Measurements from ENCODE around the gene NUDCD3. TPM values are rescaled to one million over a fixed set of nuclear protein-coding genes. Genes with fewer than 3 reads are reported as not detected.
"Not testable (repeated sequence)": the region's sequence is repeated elsewhere in the genome, so short reads cannot be mapped to it uniquely, and the experiment has no call there.

NUDCD3 gene
- total RNA-seq, 1 donor = 22.6 TPM

DNA sequence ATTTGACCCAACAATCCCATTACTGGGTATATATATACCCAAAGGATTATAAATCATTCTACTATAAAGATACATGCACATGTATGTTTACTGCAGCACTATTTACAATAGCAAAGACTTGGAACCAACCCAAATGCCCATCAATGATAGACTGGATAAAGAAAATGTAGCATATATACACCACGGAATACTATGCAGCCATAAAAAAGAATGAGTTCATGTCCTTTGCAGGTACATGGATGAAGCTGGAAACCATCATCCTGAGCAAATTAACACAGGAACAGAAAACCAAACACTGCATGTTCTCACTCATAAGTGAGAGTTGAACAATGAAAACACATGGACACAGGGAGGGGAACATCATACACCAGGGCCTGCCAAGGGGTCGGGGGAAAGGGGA lies 65.7 kb downstream of the NUDCD3 start:
- H3K9me3 ChIP-seq (ENCODE audit: low read depth, low read length); H3K27me3 ChIP-seq (ENCODE audit: insufficient read depth, low read length); H3K4me3 ChIP-seq (ENCODE audit: low read length); H3K4me1 ChIP-seq (ENCODE audit: insufficient read depth, low read length): not testable (repeated sequence)

DNA sequence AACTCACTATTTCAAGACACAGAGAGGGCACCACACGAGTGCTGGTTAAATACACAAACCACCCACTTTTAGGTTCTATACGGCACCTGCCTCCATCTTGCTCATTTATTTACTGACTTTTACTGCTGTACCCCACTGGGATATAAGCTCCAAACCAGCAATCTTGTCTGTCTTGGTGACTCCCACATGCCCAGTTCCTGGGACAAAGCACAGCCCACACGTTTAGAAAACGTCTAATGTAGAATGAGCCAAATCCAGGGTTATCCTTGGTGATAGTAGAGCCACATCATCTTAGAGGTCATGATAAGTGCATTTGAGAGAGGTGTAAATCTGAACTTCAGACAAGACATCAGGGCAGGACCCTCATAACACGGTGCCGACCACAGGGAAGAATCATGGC lies 73.5 kb downstream of the NUDCD3 start:
- no peak overlapping the region for H3K4me3 ChIP-seq (ENCODE audit: low read length)
- H3K4me1 ChIP-seq (ENCODE audit: insufficient read depth, low read length) = no peaks in the 10 kb centered on the region
- H3K9me3 ChIP-seq (ENCODE audit: low read depth, low read length) = no peaks in the 10 kb centered on the region
- H3K27me3 ChIP-seq (ENCODE audit: insufficient read depth, low read length) = no peaks in the 10 kb centered on the region

DNA sequence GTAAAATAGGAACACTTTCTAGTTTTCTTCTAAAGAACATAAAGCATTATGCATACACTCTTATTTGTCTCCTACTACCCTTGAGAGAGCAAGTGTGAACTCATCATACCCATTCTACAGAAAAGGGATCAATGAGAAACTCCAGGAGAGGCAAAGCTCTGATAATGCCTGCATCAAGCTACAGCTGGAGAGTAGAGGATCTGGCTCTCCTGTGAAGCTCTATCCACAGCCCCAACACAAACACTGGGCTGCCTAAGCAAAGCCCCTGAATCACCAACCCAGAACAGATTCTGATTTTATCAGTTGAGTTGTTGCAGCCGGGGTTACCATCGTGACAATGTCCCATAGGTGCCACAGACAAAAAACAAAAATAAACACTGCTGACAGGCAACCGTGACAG lies 74.9 kb downstream of the NUDCD3 start:
- Histone ChIP-seq H3K9me3 (ENCODE audit: low read depth, low read length) (peaks cover 5% of the 10 kb centered on the region), H3K27me3 (ENCODE audit: insufficient read depth, low read length) (no peaks in the 10 kb centered on the region), H3K4me1 (ENCODE audit: insufficient read depth, low read length) (no peaks in the 10 kb centered on the region), H3K4me3 (ENCODE audit: low read length) (no peak overlapping the region)

DNA sequence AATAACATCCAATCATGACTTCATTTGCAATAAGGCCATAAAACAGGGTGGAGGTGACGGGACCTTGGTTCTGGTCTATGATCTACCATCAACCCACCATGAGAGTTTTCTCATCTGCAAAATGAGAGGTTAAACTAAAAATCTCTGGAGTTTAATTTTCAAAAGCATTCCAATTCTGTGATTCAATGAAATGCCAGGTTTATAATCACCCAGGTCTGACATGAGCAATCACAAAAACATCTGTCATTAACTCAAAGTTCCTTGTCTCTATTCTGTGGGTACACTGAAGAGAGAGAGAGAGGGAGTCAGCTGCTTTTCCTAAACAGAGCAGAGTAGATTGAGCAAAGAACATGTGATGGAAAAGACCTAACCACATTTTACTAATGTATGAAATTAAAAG lies 75.4 kb downstream of the NUDCD3 start:
- no peaks in the 10 kb centered on the region for H3K27me3 ChIP-seq (ENCODE audit: insufficient read depth, low read length)

DNA sequence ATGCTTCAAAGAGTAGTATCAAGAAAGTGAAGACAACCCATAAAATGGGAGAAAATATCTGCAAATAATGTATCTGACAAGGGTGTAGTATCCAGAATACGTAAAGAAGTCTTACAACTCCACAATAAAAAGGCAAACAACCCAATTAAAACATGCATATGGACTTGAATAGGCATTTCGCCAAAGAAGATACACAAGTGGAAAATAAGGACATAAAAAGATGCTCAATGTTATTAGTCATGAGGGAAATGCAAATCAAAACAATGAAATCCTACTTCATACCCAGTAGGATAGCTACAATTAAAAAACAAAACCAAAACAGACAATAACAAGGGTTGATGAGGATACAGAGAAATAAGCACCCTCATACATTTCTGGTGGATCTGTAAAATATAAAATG lies 79.2 kb downstream of the NUDCD3 start:
- Histone ChIP-seq H3K4me1 (ENCODE audit: insufficient read depth, low read length) (no peaks in the 10 kb centered on the region), H3K4me3 (ENCODE audit: low read length) (no peak overlapping the region), H3K27me3 (ENCODE audit: insufficient read depth, low read length) (no peaks in the 10 kb centered on the region), H3K9me3 (ENCODE audit: low read depth, low read length) (peaks cover 5% of the 10 kb centered on the region)

More for the DNA sequence above, 75.4 kb downstream of the NUDCD3 start:
- no peak overlapping the region for H3K4me3 ChIP-seq (ENCODE audit: low read length)
- peaks cover 5% of the 10 kb centered on the region for H3K9me3 ChIP-seq (ENCODE audit: low read depth, low read length)
- H3K4me1 ChIP-seq (ENCODE audit: insufficient read depth, low read length) = no peaks in the 10 kb centered on the region

DNA sequence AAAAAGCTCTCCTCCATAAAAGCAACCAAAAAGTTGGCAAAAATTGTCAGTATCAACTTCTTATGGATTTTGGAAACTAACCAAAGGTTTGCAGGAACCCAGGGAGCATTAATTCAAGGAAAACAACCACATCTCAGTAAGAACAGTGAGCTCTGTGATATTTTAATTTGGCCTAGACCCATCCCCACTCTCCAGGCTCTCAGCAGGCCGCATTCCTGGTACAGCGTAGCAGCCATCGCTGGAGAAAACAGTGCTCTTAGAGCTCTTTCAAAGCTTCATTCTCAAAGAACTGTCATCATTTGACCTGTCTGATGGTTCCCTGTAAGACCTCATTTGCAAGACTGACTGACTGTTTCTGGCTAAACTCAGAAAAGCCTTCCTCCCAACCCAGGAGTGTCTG lies 81.9 kb downstream of the NUDCD3 start:
- Histone ChIP-seq H3K4me3 (ENCODE audit: low read length) (no peak overlapping the region), H3K27me3 (ENCODE audit: insufficient read depth, low read length) (no peaks in the 10 kb centered on the region), H3K9me3 (ENCODE audit: low read depth, low read length) (peaks cover 5% of the 10 kb centered on the region), H3K4me1 (ENCODE audit: insufficient read depth, low read length) (no peaks in the 10 kb centered on the region)

DNA sequence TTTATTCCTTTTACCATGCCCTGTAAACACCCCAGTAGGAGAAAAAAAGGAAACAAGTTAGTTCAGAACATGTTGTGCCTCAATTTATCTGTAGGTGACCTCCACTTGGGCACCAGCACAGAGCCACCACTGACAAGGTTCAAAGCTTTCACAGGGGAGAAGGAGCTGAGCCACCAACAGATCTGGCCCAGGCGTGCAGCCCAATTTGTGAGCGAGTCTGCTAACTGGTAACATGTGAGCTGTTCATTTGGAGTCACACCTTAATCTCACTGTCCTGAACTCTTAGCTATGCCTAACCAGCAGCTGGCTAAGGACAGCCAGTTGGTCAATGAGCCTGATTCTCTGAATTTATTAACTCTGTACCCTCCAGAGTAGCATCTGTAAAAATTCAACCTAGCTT lies 86.7 kb downstream of the NUDCD3 start:
- Histone ChIP-seq H3K4me3 (ENCODE audit: low read length) (no peak overlapping the region), H3K4me1 (ENCODE audit: insufficient read depth, low read length) (no peaks in the 10 kb centered on the region), H3K9me3 (ENCODE audit: low read depth, low read length) (no peaks in the 10 kb centered on the region), H3K27me3 (ENCODE audit: insufficient read depth, low read length) (no peaks in the 10 kb centered on the region)

DNA sequence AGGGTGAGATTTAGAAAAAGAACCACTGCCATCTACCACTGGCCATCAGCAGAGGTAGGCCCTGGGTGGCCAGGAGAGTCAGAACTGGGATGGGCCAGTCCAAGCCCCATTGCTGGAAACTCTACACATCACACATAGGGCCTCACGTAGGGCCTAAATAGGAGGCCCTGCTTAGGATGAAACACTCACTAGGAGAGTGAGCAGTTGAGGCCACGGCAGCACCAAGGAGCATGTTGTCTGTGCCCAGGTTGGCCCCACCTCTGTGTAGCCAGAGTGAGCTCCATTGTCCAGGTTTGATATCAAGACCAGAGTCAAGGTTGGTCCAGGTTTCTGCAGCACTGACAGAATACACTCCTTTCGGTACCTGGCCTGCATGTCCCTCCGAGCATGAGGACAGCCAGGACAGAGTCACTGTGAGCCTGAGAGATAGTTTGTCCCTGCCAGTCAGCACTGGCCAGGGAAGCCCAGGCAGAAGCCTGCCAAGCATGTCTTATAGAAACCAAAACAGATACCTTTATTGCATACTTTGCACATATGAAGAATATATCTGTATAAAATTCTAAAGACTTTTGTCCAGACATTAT lies 87.2 kb downstream of the NUDCD3 start:
- no peak overlapping the region for H3K4me3 ChIP-seq (ENCODE audit: low read length)
- H3K4me1 ChIP-seq (ENCODE audit: insufficient read depth, low read length) = no peaks in the 10 kb centered on the region
- H3K9me3 ChIP-seq (ENCODE audit: low read depth, low read length) = no peaks in the 10 kb centered on the region
- no peaks in the 10 kb centered on the region for H3K27me3 ChIP-seq (ENCODE audit: insufficient read depth, low read length)

DNA sequence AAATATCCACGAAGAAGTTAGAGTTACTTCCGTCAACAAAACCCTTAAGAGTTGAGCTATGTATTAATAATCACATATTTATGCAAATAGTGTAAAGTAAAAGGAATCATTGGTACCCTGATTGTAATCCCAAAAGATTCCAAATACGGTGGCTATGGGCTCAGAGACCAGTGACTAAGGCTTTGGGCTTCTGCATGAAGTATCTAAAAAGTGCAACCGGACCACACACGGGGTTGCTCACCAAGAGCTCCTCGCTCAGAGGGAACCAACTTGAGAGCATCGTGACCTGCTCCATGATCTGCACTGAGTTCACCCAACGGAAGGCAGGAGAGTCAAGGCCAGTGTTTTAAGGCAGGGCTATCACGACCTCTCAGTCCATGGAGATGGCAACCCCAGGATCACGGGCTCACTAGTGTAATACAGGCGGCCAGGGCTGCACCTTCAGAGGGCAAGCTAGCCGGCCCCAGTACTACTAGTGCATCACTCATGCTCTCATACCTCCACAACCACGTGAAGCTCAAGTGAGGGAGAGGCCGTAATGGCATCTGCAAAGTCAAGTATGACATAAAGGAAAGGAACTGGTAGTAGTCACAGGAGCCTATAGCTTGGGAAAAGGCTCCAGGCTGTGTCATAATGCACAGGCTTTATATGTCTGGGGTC lies 87.9 kb downstream of the NUDCD3 start:
- Histone ChIP-seq H3K4me1 (ENCODE audit: insufficient read depth, low read length) (no peaks in the 10 kb centered on the region), H3K27me3 (ENCODE audit: insufficient read depth, low read length) (no peaks in the 10 kb centered on the region), H3K4me3 (ENCODE audit: low read length) (no peak overlapping the region), H3K9me3 (ENCODE audit: low read depth, low read length) (no peaks in the 10 kb centered on the region)

DNA sequence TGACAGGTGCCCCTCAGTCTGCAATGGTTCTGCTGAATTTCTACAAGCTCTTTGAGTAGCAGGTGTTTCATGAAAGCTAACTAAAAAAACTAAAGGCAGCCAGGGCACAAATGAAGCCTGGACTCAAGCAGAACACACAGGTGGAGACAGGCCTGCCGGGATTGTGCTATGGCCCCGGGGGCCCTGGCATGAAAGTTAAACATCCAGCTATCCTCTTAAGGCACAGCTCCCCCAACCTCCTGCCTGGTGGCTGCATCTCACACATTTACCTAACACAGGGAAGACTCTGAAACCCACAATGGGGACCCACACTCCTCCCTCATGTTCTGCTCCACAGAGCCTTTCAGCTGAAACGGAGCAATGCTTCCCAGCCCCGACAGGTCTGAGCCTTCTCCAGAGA lies 88.8 kb downstream of the NUDCD3 start:
- H3K9me3 ChIP-seq (ENCODE audit: low read depth, low read length) = no peaks in the 10 kb centered on the region
- no peak overlapping the region for H3K4me3 ChIP-seq (ENCODE audit: low read length)
- no peaks in the 10 kb centered on the region for H3K27me3 ChIP-seq (ENCODE audit: insufficient read depth, low read length)
- no peaks in the 10 kb centered on the region for H3K4me1 ChIP-seq (ENCODE audit: insufficient read depth, low read length)

DNA sequence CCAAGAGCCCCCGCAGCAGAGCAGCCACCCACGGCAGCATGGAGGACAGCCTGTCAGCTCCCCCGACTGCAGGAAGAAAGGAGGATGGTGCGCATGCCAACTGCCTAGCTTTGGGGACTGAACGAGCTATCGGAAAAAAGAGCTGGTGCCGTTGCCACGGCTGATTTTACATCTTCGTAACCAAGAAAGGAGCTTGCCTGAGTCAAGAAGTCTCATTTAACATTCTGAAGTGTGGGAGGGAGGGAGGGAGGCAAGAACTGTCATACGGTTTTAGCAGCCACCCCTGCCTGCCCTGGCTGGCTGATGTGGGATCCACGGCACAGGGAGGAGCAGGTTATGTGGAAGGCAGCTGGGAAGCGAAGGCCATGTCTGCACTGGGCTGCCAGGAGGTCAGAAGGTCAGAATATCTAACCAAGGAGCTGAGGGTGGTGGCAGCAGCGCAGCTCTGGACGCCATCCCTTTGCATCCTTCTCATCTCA lies 90.4 kb downstream of the NUDCD3 start:
- Histone ChIP-seq H3K4me1 (ENCODE audit: insufficient read depth, low read length) (no peaks in the 10 kb centered on the region), H3K9me3 (ENCODE audit: low read depth, low read length) (no peaks in the 10 kb centered on the region), H3K4me3 (ENCODE audit: low read length) (no peak overlapping the region), H3K27me3 (ENCODE audit: insufficient read depth, low read length) (no peaks in the 10 kb centered on the region)

DNA sequence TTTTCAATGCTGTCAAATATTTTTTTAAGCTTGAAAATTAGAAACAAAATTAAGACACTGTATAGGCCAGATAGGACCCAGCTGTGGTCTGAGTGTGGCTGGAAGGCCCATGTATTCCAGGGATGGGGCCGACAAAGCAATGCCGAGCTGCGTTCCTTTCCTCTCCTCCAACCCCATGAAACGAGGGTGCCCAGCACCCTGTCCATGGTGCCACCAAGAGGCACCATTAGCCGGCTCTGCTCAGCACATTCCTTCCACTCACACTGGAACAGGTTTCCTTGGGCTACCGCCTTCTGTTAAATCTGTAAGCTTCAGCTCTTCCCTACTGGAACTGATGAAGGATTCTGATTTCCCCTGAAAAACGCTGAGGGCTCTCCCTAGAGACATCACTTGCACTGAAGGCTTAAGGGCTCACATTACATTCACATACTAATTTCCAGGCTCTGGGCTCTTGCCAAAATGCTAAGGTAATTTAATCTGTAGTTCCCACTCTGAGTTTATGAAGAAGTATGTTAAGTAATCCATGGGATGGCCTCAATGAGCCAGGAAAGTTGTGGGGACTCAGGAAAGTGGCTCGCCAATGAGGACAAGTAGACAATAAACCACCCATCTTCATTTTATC lies 91.4 kb downstream of the NUDCD3 start:
- Histone ChIP-seq H3K4me3 (ENCODE audit: low read length) (no peak overlapping the region), H3K27me3 (ENCODE audit: insufficient read depth, low read length) (no peaks in the 10 kb centered on the region), H3K9me3 (ENCODE audit: low read depth, low read length) (no peaks in the 10 kb centered on the region), H3K4me1 (ENCODE audit: insufficient read depth, low read length) (no peaks in the 10 kb centered on the region)

DNA sequence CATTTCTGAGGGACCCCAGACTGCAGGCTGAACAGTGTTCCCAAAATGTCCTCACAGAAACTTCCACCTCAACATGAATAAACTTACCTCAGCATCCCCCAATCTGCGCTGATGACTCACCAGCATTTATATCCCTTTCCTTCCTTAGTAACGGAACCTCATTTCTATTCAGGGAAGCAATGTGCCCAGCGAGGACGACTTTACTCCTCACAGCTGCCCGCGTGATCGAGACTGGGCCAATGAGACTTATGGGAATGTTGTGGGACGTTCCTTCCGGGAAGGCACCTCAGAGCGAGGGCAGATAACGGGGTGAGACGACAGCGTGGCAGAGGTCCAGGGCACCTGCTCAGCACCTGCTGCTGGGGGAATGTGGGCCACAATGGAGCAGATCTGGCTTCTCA lies 91.9 kb downstream of the NUDCD3 start:
- no peaks in the 10 kb centered on the region for H3K27me3 ChIP-seq (ENCODE audit: insufficient read depth, low read length)
- no peaks in the 10 kb centered on the region for H3K4me1 ChIP-seq (ENCODE audit: insufficient read depth, low read length)
- no peak overlapping the region for H3K4me3 ChIP-seq (ENCODE audit: low read length)
- no peaks in the 10 kb centered on the region for H3K9me3 ChIP-seq (ENCODE audit: low read depth, low read length)

DNA sequence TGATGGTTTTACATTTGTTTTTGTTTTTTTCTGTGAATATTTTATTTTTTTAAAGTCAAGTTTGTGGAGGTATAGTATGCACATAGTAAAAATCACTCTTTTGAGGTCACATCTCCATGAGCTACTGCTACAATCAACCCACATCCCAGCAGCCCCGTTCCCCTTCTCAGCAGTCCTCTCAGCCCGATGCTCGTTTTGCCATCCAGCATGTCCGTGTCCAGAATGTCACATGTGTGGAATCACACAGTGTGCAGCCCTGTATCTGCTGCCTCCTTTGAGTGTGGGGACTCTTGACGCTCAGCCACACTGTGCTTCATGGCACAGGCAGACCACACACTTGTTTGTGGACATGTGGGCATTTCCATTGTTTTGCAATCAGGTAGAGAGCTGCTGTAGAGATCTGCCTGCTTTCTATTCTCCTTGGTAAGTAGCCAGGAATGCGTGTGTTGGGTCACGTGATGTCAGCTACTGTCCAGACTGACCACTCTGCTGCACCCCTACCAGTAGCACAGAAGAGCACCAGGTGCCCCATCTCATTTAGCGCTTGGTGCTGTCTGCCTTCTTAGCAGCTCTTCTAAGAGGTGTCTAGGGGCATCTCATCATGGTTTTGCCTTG lies 93.4 kb downstream of the NUDCD3 start:
- no peaks in the 10 kb centered on the region for H3K9me3 ChIP-seq (ENCODE audit: low read depth, low read length)
- H3K27me3 ChIP-seq (ENCODE audit: insufficient read depth, low read length) = no peaks in the 10 kb centered on the region
- H3K4me1 ChIP-seq (ENCODE audit: insufficient read depth, low read length) = no peaks in the 10 kb centered on the region
- H3K4me3 ChIP-seq (ENCODE audit: low read length) = no peak overlapping the region

DNA sequence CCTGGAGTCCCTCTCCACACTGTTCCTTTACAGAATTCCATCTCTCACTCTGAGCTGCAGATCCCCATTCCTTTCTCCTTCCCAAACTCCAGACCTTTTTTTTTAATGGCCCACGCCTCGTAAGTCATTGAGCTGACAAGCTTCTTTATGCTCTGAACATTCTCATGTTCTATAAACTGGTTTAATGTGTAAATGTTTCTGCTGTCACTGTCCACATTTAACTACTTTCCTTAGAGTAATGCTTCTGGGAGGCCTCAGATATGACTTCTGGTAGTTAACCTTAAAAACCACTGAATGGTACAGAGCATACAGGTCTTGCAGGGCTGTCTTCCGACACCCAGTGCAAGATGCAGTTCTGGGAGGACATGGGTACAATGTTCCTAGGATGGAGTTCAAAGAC lies 94.0 kb downstream of the NUDCD3 start:
- Histone ChIP-seq H3K27me3 (ENCODE audit: insufficient read depth, low read length) (no peaks in the 10 kb centered on the region), H3K4me3 (ENCODE audit: low read length) (no peak overlapping the region), H3K9me3 (ENCODE audit: low read depth, low read length) (no peaks in the 10 kb centered on the region), H3K4me1 (ENCODE audit: insufficient read depth, low read length) (no peaks in the 10 kb centered on the region)

Data from mononuclear cell (primary cell).